ENCODE data around the gene APBA3.

APBA3 gene

GRCh38 chr19:3770136-3770999, 8.9 kb upstream of the APBA3 start:
- Histone ChIP-seq H3K27ac (no peak overlapping the region), H3K27me3 (replicated peaks) (no peaks in the 10 kb centered on the region), H3K36me3 (replicated peaks) (peaks cover 18% of the 10 kb centered on the region), H3K4me3 (ENCODE audit: low read depth, low read length) (no peak overlapping the region)
- in situ Hi-C loops (cut with HindIII; ENCODE audit: low pct_ligation_motif_present, low sequenced_read_pairs), result no loop called here
- TF ChIP-seq CTCF (IDR thresholded peaks at IDR 0.05; ENCODE audit: low read depth, low read length, missing control alignments), result no peak
- no peak for DNase-seq

GRCh38 chr19:3769494-3769893, 8.0 kb upstream of the APBA3 start:
- in situ Hi-C loops (cut with HindIII; ENCODE audit: low pct_ligation_motif_present, low sequenced_read_pairs), result no loop called here
- no peak overlapping the region for H3K27ac ChIP-seq
- H3K36me3 ChIP-seq (replicated peaks), result peaks cover 18% of the 10 kb centered on the region
- no peak for DNase-seq
- no peaks in the 10 kb centered on the region for H3K27me3 ChIP-seq (replicated peaks)
- TF ChIP-seq CTCF (IDR thresholded peaks at IDR 0.05; ENCODE audit: low read depth, low read length, missing control alignments), result no peak
- no peak overlapping the region for H3K4me3 ChIP-seq (ENCODE audit: low read depth, low read length)

- Histone ChIP-seq H3K27me3 (replicated peaks) (no peaks in the 10 kb centered on the region), H3K27ac (no peak overlapping the region), H3K36me3 (replicated peaks) (peaks cover 18% of the 10 kb centered on the region), H3K4me3 (ENCODE audit: low read depth, low read length) (no peak overlapping the region)
- in situ Hi-C loops (cut with HindIII; ENCODE audit: low pct_ligation_motif_present, low sequenced_read_pairs), result no loop called here
- TF ChIP-seq CTCF (IDR thresholded peaks at IDR 0.05; ENCODE audit: low read depth, low read length, missing control alignments), result no peak
- DNase-seq, result no peak
Observed at GRCh38 chr19:3768748-3769099, 7.2 kb upstream of the APBA3 start.

- Histone ChIP-seq H3K27ac (no peak overlapping the region), H3K4me3 (ENCODE audit: low read depth, low read length) (no peak overlapping the region), H3K27me3 (replicated peaks) (no peaks in the 10 kb centered on the region), H3K36me3 (replicated peaks) (peaks cover 18% of the 10 kb centered on the region)
- TF ChIP-seq CTCF (IDR thresholded peaks at IDR 0.05; ENCODE audit: low read depth, low read length, missing control alignments), result no peak
- in situ Hi-C loops (cut with HindIII; ENCODE audit: low pct_ligation_motif_present, low sequenced_read_pairs), result no loop called here
- no peak for DNase-seq
Observed at GRCh38 chr19:3768015-3768747, 6.7 kb upstream of the APBA3 start.

GRCh38 chr19:3767050-3767449, 5.6 kb upstream of the APBA3 start:
- no peak overlapping the region for H3K27ac ChIP-seq
- in situ Hi-C loops (cut with HindIII; ENCODE audit: low pct_ligation_motif_present, low sequenced_read_pairs), result no loop called here
- no peak for TF ChIP-seq CTCF (IDR thresholded peaks at IDR 0.05; ENCODE audit: low read depth, low read length, missing control alignments)

More at GRCh38 chr19:3767050-3767449, 5.6 kb upstream of the APBA3 start:
- DNase-seq, result no peak
- Histone ChIP-seq H3K4me3 (ENCODE audit: low read depth, low read length) (no peak overlapping the region), H3K27me3 (replicated peaks) (no peaks in the 10 kb centered on the region), H3K36me3 (replicated peaks) (peaks cover 18% of the 10 kb centered on the region)

Data from brain microvascular endothelial cell (primary cell).